GM12878 (cell line): ENCODE data around the gene KDM5B. TPM values are rescaled to one million over a fixed set of nuclear protein-coding genes. Genes with fewer than 3 reads are reported as not detected.

Experiments used
- BCL11A ChIP-seq: IDR thresholded peaks from 2 replicates; pipeline ENCODE4 v1.6.1; 2011; ENCODE audit warnings: low read depth, low read length
- BRCA1 ChIP-seq: IDR thresholded peaks from 2 replicates; pipeline ENCODE4 v1.6.1; 2011; ENCODE audit warnings: low read depth, low read length, improper control_type of control experiment
- CBX3 ChIP-seq: fragments of 200-600 bp; sonication (generic); IDR thresholded peaks from 2 replicates; pipeline ENCODE4 v1.6.1; 2016; ENCODE audit warnings: low read depth, borderline replicate concordance
- HSF1 ChIP-seq: fragments of 150-350 bp; IDR thresholded peaks from 2 replicates; pipeline ENCODE4 v1.6.1; 2014; ENCODE audit warnings: mild to moderate bottlenecking, low read depth, low read length
- IKZF1 ChIP-seq: fragments of 450-650 bp; conservative IDR thresholded peaks from 2 replicates; pipeline ENCODE4 v1.6.1; 2017; ENCODE audit warnings: antibody characterized with exemption, mild to moderate bottlenecking
- MEF2B ChIP-seq: fragments of 450-650 bp; IDR thresholded peaks from 2 replicates; pipeline ENCODE4 v1.6.1; 2018; ENCODE audit warnings: mild to moderate bottlenecking, moderate library complexity; ENCODE audit not compliant: partially characterized antibody, poor library complexity, severe bottlenecking
- MXI1 ChIP-seq: fragments of 150-350 bp; IDR thresholded peaks from 2 replicates; pipeline ENCODE4 v1.6.1; 2011; ENCODE audit warnings: low read depth, mild to moderate bottlenecking, inconsistent platforms, low read length, improper control_type of control experiment
- NR2F1 ChIP-seq: fragments of 450-650 bp; conservative IDR thresholded peaks from 2 replicates; pipeline ENCODE4 v1.6.1; 2017; ENCODE audit warnings: mild to moderate bottlenecking
- PAX5 ChIP-seq: IDR thresholded peaks from 2 replicates; pipeline ENCODE4 v1.6.1; 2011; ENCODE audit warnings: low read depth, low read length, borderline replicate concordance
- POLR2AphosphoS2 ChIP-seq: IDR thresholded peaks from 2 replicates; pipeline ENCODE4 v1.6.1; 2011; ENCODE audit warnings: low read depth, mild to moderate bottlenecking, low read length, improper control_type of control experiment, moderate library complexity
- SMAD1 ChIP-seq: fragments of 450-650 bp; IDR thresholded peaks from 2 replicates; pipeline ENCODE4 v1.6.1; 2018; ENCODE audit warnings: mild to moderate bottlenecking, low read depth; ENCODE audit not compliant: partially characterized antibody
- SREBF2 ChIP-seq: IDR thresholded peaks from 2 replicates; pipeline ENCODE4 v1.6.1; 2012; ENCODE audit warnings: mild to moderate bottlenecking, low read length
- STAT3 ChIP-seq: IDR thresholded peaks from 2 replicates; pipeline ENCODE4 v1.6.1; 2011; ENCODE audit warnings: low read depth, low read length, improper control_type of control experiment
- USF2 ChIP-seq: IDR thresholded peaks from 2 replicates; pipeline ENCODE4 v1.6.1; 2011; ENCODE audit warnings: low read depth, low read length, improper control_type of control experiment, borderline replicate concordance
- polyA plus RNA-seq, 11 experiments: library from polyadenylated mRNA; depleted of rRNA in 4 of 11; unstranded in 6 of 11; stranded (reverse) in 5 of 11; fragments of >200 nt; fragmentation: Nextera tagmentation in 4 of 11; fragmentation: Illumina TruSeq in 1 of 11; extraction: Ambion mirVana in 4 of 11; extraction: Trizol in 1 of 11; gene quantifications; 1 replicate in 1 of 11; 2 replicates in 10 of 11; pipeline versions ENCODE4 v1.2.1 to v1.2.3, GENCODE V29; 2011 to 2016; ENCODE audit warnings: inconsistent platforms in 2 of 11, missing spikeins in 2 of 11, low read depth in 1 of 11
- total RNA-seq, 4 experiments: library from RNA; depleted of rRNA in 3 of 4; stranded (reverse); fragments of >200 nt in 3 of 4; fragmentation: Illumina TruSeq in 1 of 4; extraction: Trizol in 1 of 4; gene quantifications; 2 replicates each; pipeline versions ENCODE4 v1.2.1 to v1.2.3, GENCODE V29; 2013 to 2021

The KDM5B gene
- total and polyA plus RNA-seq, 10 of the 15 experiments (the other 5 are each of a cell fraction or from before 2014, with no cell fraction given), result 1.7 to 26.6 (median 8.1) TPM

- no peak for TF ChIP-seq CBX3
- TF ChIP-seq USF2, result no peak
- no peak for TF ChIP-seq STAT3
- no peak for TF ChIP-seq SMAD1
- TF ChIP-seq IKZF1, result 0 out of 2 replicates have a peak, but pooled peaks have one; percentile 15
- no peak for TF ChIP-seq MXI1
- TF ChIP-seq PAX5, result no peak
- no peak for TF ChIP-seq MEF2B
- TF ChIP-seq BRCA1, result no peak
- TF ChIP-seq POLR2AphosphoS2, result no peak
- no peak for TF ChIP-seq HSF1
- no peak for TF ChIP-seq SREBF2
- 0 out of 2 replicates have a peak, but pooled peaks have one; percentile 55 for TF ChIP-seq NR2F1
- peak; percentile 70; the same call in 1 of the 2 replicates for TF ChIP-seq BCL11A
- TF ChIP-seq, all 136 proteins: peak for 6
Measured at GRCh38 chr1:202802034-202802433, 6.2 kb downstream of the KDM5B start (continued).
